ENCODE measurements around the gene BAHCC1.

BAHCC1 gene

DNA sequence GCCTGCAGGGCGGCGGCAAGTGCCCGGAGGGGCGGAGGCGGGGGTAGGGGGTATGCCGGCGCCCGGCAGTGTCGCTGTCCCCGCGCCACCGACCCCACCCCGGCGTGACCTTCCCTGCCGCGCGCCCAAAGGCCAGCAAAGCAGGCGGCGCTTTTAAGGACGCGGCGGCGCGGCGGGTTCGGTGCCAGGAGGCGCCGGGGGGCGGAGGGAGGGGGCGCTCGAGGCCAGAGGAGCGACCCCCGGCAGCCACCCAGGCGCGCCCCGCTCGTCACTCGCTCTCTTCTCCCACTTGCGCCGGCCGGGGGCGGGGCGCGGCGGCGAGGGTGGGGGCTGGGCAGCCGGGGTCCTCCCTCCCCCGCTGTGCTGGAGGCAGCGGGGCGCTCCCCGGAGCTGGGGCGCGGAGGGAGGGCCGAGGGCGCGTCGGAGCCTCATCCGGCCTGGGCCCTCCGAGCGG, 8.6 kb upstream of the BAHCC1 start:
- DNase-seq (ENCODE audit: low spot score), result no peak

DNA sequence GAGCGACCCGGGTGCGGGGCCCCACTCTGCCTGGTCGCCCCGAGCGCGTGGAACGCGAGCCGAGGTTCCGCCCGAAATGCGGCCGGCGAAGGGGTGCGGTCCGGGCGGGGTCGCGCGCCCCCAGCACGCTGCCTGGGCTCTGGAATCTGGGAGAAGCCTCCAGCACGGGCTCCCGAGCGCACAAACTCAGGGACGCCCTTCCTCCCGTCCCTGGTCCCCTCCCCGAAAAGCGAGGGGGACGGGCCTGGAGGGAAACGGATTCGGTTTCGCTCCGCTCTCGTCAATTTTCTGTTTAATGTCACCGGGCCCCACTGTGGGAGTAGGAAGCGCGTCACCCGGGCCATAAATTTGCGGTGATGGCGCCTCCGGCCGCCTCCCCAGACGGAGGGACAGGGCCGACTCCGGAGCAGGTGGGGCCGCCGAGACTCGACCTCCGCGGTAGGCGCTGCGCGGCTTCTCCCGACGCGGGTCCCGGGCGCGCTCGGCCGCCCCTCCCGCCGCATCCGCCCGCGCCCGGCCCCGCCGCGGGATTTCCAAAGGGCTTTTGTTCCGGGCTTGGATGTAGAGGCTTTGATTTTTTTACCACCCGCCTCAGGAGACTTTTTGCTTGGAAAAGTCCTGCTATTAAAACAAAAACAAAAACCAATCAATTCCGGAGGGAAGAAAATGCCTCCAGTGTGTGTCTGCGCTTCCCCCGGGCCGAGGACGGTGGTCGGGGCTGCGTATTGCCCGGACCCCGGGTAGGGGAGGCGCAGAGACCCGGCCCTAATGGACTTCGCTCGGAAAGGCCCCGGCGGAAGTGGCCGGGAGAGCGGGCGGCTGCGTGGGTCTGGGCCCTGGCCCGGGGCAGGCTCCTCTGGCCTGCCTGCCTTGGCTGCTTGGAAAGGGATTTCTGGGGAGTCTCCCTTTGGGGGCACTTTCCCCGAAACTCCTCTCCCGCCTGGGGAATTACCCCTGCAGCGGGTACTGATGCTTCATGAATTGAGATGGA, 7.9 kb upstream of the BAHCC1 start:
- DNase-seq (ENCODE audit: low spot score), result peak; percentile 82

GRCh38 chr17:81388091-81388611, 7.1 kb upstream of the BAHCC1 start:
- no peak for DNase-seq (ENCODE audit: low spot score)

GRCh38 chr17:81388612-81389367, 6.5 kb upstream of the BAHCC1 start:
- no peak for DNase-seq (ENCODE audit: low spot score)

DNA sequence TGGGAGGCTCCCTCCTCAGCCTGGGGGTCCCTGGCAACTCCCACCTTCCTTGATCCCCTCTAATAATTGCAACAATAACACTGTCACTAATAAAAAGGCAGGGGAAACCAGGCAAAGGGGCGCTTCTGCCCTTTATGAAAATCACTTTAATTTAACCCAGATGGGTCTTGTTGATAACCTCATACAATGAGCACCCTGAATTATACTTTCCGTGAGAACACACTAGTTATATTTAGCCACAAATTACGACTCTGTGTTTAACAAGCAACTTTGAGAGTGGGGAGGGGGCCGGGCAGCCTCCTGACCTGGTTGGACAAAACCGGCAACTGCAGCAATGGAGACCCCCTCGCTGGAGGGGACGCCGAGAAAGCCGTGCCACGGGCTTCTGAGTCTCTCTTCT, 5.7 kb upstream of the BAHCC1 start:
- DNase-seq (ENCODE audit: low spot score), result no peak

DNA sequence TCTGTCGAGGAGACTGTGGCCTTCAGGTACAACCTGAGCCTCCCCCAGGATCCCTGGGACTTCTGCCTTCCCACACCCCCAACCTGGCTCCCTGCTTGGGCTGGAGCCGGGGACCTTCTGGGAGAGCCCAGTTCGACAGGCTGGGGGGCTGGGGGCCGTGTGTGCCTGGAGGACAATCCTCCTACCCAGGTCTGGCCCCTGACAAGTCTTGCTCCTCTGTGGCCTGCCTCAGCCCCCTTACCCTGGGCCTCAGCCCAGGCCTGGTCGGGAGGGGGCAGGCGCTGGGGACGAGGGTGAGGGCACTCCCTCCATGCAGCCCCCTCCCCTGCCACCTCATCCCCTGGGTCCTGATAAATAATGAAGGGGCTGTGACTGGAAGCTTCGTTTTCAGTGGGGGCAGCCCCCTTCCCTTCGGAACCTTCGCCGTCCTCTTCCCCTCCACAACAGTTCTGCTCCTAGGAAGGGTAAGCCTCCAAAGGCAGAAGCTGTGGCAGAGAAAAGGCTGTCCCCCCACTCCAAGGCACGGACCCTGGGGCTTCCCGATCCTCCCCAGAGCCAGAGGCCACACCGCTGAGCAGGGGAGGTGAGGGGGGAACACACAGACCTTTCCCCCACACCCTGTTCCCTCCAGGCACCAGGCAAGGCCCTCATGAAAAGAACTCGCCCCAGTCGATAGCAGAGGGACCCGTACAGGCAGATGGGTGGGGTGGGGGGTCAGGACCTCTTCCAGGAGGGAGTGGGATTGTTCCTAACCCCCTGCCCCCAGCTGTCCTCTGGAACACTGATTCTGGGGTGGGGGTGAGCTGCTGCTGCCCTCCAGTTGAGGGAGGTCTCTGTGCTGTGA, 5.0 kb upstream of the BAHCC1 start:
- no peak for DNase-seq (ENCODE audit: low spot score)

DNA sequence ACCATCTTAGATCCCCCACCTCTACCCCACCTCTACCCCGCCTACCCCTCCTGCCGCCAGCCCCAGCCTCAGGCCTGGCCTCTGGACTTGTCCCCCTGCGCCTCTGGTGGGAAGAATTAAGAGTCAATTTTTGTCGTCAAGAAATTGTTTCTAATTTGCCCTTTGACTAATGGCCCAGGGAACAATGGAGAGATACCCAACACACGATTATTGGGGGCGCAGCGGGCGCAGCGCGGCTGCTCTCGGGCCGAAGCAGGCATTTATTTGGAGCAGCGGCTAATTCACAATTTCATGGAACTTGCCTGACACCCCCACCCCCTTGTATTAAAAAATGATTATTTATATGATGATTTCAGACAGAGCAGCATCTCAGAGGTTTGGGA, 4.4 kb upstream of the BAHCC1 start:
- DNase-seq (ENCODE audit: low spot score), result no peak

- DNase-seq (ENCODE audit: low spot score), result no peak
Observed at GRCh38 chr17:81391293-81391935, 3.8 kb upstream of the BAHCC1 start.

- no peak for DNase-seq (ENCODE audit: low spot score)
Observed at GRCh38 chr17:81391936-81392908, 3.0 kb upstream of the BAHCC1 start.

DNA sequence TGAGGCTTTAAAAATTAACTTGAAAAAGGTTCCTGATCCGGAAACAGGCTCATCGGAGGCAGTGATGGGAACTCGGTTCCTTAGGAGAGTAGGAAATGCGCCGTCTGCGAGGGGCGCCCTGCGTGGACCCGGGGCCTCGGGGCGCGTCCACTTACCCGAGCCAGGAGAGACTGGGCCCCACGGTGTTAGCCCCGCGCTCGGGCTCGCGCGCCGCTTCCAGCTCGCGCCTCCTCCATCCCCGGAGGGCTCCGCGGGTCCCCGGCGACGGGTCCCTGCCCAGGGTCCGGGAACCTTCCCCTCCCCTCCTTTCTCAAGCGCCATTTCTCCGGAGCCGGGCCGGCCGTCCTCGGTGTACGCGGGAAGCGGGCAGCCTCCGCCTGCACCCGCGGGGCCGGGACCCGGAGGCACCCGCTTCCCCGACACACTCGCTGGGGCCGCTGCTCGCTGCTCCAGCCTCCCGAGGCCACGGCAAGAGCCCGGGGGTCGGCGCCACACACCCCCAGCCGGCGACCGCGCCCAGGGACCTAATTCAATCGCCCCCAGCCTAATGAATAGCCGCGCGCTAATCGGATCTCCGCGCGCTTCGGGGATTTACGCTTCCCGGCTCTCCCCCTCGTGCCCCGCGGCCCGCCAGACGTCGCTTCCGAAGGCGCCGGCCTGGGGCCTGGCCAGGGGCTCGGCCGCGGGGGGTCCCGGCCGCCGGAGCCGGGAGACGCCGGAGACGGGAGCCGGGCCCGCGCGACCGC, 2.2 kb upstream of the BAHCC1 start:
- DNase-seq (ENCODE audit: low spot score), result no peak

- DNase-seq (ENCODE audit: low spot score), result peak; percentile 100
Observed at GRCh38 chr17:81393684-81394376, 1.4 kb upstream of the BAHCC1 start.

DNA sequence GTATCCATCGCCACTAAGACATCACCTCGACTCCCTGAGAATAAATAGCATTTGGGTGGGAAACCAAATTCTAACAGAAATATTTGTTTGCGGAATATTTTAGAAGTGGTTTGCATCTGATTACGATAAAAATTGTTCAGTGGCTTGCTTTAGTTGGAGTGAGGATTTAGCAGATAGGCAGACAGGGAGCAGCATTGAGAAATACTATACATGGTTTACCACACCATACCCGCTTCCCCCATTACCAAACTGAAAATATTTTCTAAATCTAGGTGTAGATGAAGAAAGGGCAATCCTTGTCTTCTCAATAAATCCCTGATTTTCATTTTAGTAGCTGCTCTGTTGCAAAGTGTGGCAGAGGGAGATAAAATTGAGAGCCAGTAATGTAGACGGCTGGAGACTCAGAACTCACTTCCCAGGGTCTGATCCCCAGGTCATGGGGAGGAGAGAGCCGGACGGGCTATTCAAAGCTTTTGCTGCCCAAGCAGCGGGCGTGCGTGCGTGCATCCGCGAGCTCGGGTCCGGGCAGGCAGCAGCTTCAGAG, 808 bp upstream of the BAHCC1 start:
- no peak for DNase-seq (ENCODE audit: low spot score)

DNA sequence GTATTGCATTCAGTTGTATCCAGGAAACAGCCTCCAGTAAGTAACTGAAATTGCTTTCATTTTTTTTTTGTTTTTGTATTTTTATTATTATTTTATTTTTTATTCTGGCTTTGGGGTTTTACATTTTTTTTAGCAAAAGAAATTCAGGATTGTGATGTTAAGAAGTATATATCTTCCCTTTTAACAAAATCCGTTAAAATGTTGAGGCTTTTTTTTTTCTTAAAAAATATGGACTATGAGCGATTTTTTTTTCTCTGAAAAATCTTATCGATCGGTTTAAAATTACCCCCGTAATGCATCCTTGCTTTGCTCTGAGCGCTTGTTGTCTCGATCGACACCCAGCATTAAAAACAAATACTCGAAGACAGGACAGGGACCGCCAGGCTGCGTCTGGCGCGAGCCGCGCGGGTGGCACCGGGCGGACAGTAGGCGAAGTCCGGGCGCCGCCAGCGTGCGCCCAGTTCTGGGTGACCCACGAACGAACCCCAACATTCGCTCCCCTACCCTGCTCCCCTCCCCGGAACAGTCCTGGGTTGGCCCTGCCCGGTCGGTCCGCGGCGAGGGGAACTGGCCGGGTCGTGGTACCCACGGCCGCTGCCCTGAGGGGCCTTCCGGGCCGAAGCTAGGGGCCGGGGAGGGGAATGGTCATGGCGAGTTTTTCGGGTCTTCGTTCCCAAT, 482 bp downstream of the BAHCC1 start:
- no peak for DNase-seq (ENCODE audit: low spot score)

- DNase-seq (ENCODE audit: low spot score), result no peak
Observed at GRCh38 chr17:81396278-81396721, 1.0 kb downstream of the BAHCC1 start.

DNA sequence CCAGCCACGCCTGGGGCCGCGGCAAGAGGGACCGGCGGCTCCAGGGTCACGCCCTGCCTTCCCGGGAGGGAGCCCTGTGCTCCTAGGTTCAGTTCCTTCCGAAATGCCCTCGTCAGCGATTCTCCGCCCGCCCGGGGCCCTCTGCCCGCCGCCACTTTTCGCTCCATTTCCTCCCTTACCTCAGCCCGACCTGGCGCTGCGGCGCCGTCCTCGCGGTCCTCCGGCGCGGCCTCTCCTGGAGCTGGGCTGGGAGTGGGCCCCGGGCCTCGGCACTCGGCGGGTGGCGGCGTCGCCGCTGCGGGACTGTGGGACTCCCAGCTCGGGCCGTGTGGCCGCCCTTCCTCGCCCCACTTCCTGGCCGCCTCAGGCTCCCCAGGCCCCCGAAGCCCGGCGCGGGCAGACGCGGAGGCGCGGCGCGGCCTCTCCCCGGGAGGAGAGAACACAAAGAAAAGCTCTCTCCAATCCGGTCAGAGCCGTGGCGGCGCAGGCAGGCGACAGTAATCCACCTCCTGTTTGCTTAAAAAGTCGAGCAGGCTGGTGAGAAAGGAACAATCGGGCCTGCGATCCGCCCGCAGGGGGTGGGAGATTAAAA, 1.6 kb downstream of the BAHCC1 start:
- DNase-seq (ENCODE audit: low spot score), result no peak

- DNase-seq (ENCODE audit: low spot score), result no peak
Observed at GRCh38 chr17:81397314-81398175, 2.3 kb downstream of the BAHCC1 start.
